ENCODE data around the gene DSCAM.

GRCh38 chr21:40013001-40013735 is 833.8 kb downstream of the DSCAM start:
- no peak for TF ChIP-seq CTCF (IDR thresholded peaks at IDR 0.05)
- TF ChIP-seq EZH2 (IDR thresholded peaks at IDR 0.05; ENCODE audit: borderline replicate concordance, insufficient read depth, low read depth, low read length, poor library complexity, severe bottlenecking) = no peak
